ENCODE data around the gene POLG. TPM values are rescaled to one million over a fixed set of nuclear protein-coding genes. Genes with fewer than 3 reads are reported as not detected.

The POLG gene
- polyA plus RNA-seq, 2 of the 4 experiments (the other 2 are of a cell fraction), result 24.1 to 50.2 TPM

DNA sequence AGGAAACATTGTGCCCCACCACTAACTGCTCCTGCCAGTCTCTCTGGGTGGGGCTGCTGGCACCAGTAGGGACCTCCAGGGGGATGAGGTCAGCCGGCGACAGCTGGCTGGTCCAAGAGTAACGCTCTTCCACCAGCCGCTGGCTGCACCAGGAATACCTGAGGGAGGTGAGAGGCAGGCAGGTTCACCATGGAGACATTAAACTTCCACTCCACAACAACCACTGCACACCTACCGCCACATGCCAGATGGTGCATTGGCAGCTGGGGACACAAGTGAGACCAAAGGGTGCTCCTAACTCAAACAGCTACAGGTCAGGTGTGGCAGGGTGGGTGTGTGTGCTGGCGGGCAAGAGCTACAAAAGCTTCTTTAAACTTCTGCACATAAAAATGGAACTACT is 4.5 kb downstream of the POLG start (continued):
- no peak for TF ChIP-seq E2F6 (IDR thresholded peaks at IDR 0.05; ENCODE audit: borderline replicate concordance, low read depth)
- TF ChIP-seq PBX3 (IDR thresholded peaks at IDR 0.05), result no peak
- TF ChIP-seq, protein P1, sequence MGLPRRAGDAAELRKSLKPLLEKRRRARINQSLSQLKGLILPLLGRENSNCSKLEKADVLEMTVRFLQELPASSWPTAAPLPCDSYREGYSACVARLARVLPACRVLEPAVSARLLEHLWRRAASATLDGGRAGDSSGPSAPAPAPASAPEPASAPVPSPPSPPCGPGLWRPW (IDR thresholded peaks at IDR 0.05), result no peak
- TF ChIP-seq NR3C1 (IDR thresholded peaks at IDR 0.05), result no peak
- no peak for TF ChIP-seq KDM1A (IDR thresholded peaks at IDR 0.05; ENCODE audit: low read depth)

DNA sequence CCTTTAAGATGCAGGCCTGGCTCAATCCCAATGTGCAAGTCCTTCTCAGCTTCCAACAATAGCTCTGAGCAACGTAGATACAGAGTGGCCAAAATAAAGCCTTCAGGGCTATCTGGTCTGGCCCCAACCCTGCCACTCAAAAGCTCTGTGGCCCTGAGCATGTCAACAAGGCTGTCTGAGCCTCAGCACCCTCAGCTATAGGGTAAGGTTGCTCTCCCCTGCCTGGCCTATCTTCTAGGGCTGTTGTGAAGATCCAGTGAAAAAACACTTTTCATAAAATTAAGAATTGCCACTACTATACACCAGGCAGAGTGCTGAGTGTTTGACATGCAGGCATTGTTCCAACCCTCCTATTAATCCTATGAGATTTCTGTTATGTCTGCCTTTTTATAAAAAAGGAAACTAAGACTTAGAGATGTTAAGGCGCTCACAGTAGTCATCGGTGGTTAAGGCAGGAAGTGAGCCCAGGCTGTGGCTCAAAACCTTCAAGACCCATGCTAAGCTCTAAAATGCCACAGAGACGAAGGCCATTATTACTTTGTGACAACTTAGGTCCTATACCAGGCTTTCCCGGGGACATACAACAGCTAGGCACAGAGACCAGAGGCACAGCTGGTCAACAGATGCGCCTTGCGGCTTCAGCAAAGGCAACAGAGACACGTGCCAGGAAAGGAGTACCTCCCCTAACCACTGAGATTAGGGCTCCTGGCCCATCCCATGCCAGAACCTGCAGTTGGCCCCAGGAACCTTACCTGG is 5.1 kb downstream of the POLG start:
- 88% methylated on average over 8 of the region's 8 CpGs for WGBS (ENCODE audit: missing lambda C conversion rate)
- DNase-seq (ENCODE audit: low read depth in 1 of 2, low spot score in 1 of 2) (no peak), FAIRE-seq (no peak), ATAC-seq (no peak)
- TF ChIP-seq JUN (IDR thresholded peaks at IDR 0.05) (no peak), FOXS1 (CRISPR knock-in tag; IDR thresholded peaks at IDR 0.05) (no peak), FOSB (CRISPR knock-in tag; IDR thresholded peaks at IDR 0.05) (no peak), TFCP2L1 (CRISPR knock-in tag; IDR thresholded peaks at IDR 0.05) (no peak), RAD21 (conservative IDR thresholded peaks at IDR 0.05 in 1 of 2, IDR thresholded peaks at IDR 0.05 in 1 of 2) (no peak)
- CTCF ChIA-PET, result interaction anchor here (0.7 to 34.7 kb wide), 10 partner anchors 11 to 194 kb away, joined by 3 to 593 read pairs (median 4); no protein-coding TSS in a partner anchor
- H3K9me3 ChIP-seq, result no peaks in the 10 kb centered on the region
- no peak overlapping the region for H3K4me2 ChIP-seq
- H3K4me1 ChIP-seq, result peaks cover 31% of the 10 kb centered on the region
- POLR2A ChIA-PET, result no interaction called here
- no peak overlapping the region for H3K27ac ChIP-seq
- no peak overlapping the region for H3K4me3 ChIP-seq

DNA sequence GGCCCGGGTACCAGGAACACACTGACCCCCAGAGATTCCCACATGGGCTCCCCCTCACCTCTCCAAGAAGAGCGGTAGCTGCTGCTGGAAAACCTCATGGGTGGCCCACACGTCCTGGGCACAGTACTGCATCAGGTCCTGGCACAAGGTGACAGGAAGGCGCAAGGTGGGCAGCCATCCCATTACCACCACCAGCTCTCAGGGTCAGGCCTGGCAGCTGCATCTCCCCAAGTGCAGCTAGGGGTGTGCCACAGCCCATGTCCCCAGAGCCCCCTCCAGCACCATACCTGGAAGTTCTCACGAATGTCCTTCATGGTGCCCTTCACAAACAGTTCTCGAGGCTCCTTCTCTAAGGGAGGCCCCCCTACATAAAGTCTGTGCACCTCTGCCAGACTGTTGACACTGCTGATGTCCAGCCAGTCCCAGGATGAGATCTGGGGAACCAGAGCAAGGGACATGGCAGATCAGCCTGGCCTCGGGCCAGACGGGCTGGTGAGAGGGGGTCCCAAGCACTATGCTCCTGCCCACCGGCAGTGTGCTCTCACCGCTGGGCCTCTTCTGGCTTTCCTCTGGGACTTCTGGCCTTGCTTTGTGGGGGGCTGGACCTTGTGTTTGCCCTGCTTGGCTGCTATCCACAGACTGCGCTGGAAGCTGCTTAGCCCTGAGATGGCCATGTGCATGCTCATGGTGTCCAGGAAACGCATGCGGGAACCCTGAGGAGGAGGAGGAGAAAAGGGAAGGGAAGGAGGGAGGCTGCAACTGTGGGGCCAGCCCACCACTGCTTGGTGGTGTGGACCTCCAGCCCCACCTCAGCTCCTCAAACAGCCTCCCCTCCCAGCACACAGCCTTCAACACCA is 6.0 kb downstream of the POLG start:
- FAIRE-seq, result no peak
- no peak for ATAC-seq

More for the DNA sequence above, 6.0 kb downstream of the POLG start:
- peaks cover 31% of the 10 kb centered on the region for H3K4me1 ChIP-seq
- no peak overlapping the region for H3K27ac ChIP-seq
- ChIA-PET CTCF (interaction anchor here (0.6 to 34.7 kb wide), 8 partner anchors 10 to 122 kb away, joined by 3 to 593 read pairs (median 8); no protein-coding TSS in a partner anchor), POLR2A (no interaction called here)
- TF ChIP-seq MAX (IDR thresholded peaks at IDR 0.05) (no peak), FOSL2 (IDR thresholded peaks at IDR 0.05) (no peak), FOSL2 (CRISPR knock-in tag; IDR thresholded peaks at IDR 0.05) (no peak), EHF (CRISPR knock-in tag; IDR thresholded peaks at IDR 0.05) (no peak), JUN (IDR thresholded peaks at IDR 0.05) (no peak)
- TF ChIP-seq, protein P2, sequence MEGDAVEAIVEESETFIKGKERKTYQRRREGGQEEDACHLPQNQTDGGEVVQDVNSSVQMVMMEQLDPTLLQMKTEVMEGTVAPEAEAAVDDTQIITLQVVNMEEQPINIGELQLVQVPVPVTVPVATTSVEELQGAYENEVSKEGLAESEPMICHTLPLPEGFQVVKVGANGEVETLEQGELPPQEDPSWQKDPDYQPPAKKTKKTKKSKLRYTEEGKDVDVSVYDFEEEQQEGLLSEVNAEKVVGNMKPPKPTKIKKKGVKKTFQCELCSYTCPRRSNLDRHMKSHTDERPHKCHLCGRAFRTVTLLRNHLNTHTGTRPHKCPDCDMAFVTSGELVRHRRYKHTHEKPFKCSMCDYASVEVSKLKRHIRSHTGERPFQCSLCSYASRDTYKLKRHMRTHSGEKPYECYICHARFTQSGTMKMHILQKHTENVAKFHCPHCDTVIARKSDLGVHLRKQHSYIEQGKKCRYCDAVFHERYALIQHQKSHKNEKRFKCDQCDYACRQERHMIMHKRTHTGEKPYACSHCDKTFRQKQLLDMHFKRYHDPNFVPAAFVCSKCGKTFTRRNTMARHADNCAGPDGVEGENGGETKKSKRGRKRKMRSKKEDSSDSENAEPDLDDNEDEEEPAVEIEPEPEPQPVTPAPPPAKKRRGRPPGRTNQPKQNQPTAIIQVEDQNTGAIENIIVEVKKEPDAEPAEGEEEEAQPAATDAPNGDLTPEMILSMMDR (IDR thresholded peaks at IDR 0.05), result no peak
- no peaks in the 10 kb centered on the region for H3K9me3 ChIP-seq
- DNase-seq (ENCODE audit: low read depth in 1 of 2, low spot score in 1 of 2), result no peak
- no peak overlapping the region for H3K4me2 ChIP-seq
- H3K4me3 ChIP-seq, result no peak overlapping the region
- 97% methylated on average over 13 of the region's 13 CpGs for WGBS (ENCODE audit: missing lambda C conversion rate)
